ENCODE measurements around the gene FUCA1. TPM values are rescaled to one million over a fixed set of nuclear protein-coding genes. Genes with fewer than 3 reads are reported as not detected.

Gene FUCA1
- total RNA-seq, 2 donors from 2014 or later = 17.0 to 21.0 TPM

GRCh38 chr1:23801876-23802275 is 66.2 kb downstream of the FUCA1 start:
- no peak overlapping the region for H3K27ac ChIP-seq
- no peak overlapping the region for H3K4me3 ChIP-seq
- H3K9me3 ChIP-seq = no peaks in the 10 kb centered on the region
- peaks cover 0 to 26% of the 10 kb centered on the region in 2 donors for H3K4me1 ChIP-seq
- TF ChIP-seq CTCF (IDR thresholded peaks at IDR 0.05) = no peak
- H3K36me3 ChIP-seq = peaks cover 1% of the 10 kb centered on the region
- no peaks in the 10 kb centered on the region for H3K27me3 ChIP-seq
- no peak for DNase-seq (ENCODE audit: low spot score)

- Histone ChIP-seq H3K4me1 (peaks cover 0 to 26% of the 10 kb centered on the region in 2 donors), H3K9me3 (no peaks in the 10 kb centered on the region), H3K4me3 (peak overlapping the region; percentile 89), H3K36me3 (peaks cover 3% of the 10 kb centered on the region), H3K27ac (peak overlapping the region; percentile 86 to 93), H3K27me3 (no peaks in the 10 kb centered on the region)
- DNase-seq (ENCODE audit: low spot score) = no peak
- TF ChIP-seq CTCF (IDR thresholded peaks at IDR 0.05) = no peak
These were observed 66.7 kb downstream of the FUCA1 start for GRCh38 chr1:23801338-23801748.

GRCh38 chr1:23800400-23801337 is 67.4 kb downstream of the FUCA1 start, which contains the start of gene GALE:
GALE (minus strand) TSS chr1:23800754; CDS start chr1:23799007, 1,747 bp downstream.
- Histone ChIP-seq H3K9me3 (no peaks in the 10 kb centered on the region), H3K27me3 (no peaks in the 10 kb centered on the region), H3K27ac (peak within 1 kb of the TSS; percentile 86 to 93), H3K4me3 (peak within 1 kb of the TSS; percentile 89), H3K4me1 (peaks cover 0 to 26% of the 10 kb centered on the region in 2 donors), H3K36me3 (peaks cover 10% of the 10 kb centered on the region)
- TF ChIP-seq CTCF (IDR thresholded peaks at IDR 0.05) = no peak
- peak; percentile 97 for DNase-seq (ENCODE audit: low spot score)

GRCh38 chr1:23799570-23800399 is 68.3 kb downstream of the FUCA1 start:
- H3K27ac ChIP-seq = peak overlapping the region; percentile 86 to 93
- H3K4me3 ChIP-seq = peak overlapping the region; percentile 89
- H3K4me1 ChIP-seq = peaks cover 0 to 26% of the 10 kb centered on the region in 2 donors
- DNase-seq (ENCODE audit: low spot score) = no peak
- no peaks in the 10 kb centered on the region for H3K27me3 ChIP-seq
- H3K9me3 ChIP-seq = no peaks in the 10 kb centered on the region
- H3K36me3 ChIP-seq = peaks cover 14% of the 10 kb centered on the region
- TF ChIP-seq CTCF (IDR thresholded peaks at IDR 0.05) = no peak

GRCh38 chr1:23799255-23799569 is 68.9 kb downstream of the FUCA1 start:
- peak overlapping the region; percentile 86 to 93 for H3K27ac ChIP-seq

More at GRCh38 chr1:23799255-23799569, 68.9 kb downstream of the FUCA1 start:
- no peak for TF ChIP-seq CTCF (IDR thresholded peaks at IDR 0.05)
- Histone ChIP-seq H3K9me3 (no peaks in the 10 kb centered on the region), H3K4me3 (peak overlapping the region in 1 of 2 donors; percentile 89), H3K27me3 (no peaks in the 10 kb centered on the region), H3K4me1 (peaks cover 0 to 26% of the 10 kb centered on the region in 2 donors), H3K36me3 (peaks cover 19% of the 10 kb centered on the region)
- no peak for DNase-seq (ENCODE audit: low spot score)
